Endothelial cell of umbilical vein (primary cell): ENCODE data around the gene CSMD2. TPM values are rescaled to one million over a fixed set of nuclear protein-coding genes. Genes with fewer than 3 reads are reported as not detected.

Experiments used
- BruUV-seq: library from RNA; stranded (reverse); fragments of 400-500 nt; replicated peaks from 2 replicates; lab custom pipeline; 2021; lab: Mats Ljungman, UMichigan
- CTCF ChIA-PET: fragments of 300-600, 350-600 bp; sonication (Branson Sonifier 250); formaldehyde crosslinking; loops from one replicate; lab custom pipeline; 2021; ENCODE audit warnings: antibody characterized with exemption, inconsistent platforms; lab: Charles Lee
- POLR2A ChIA-PET: fragments of 300-600, 350-600 bp; sonication (Branson Sonifier 250); formaldehyde crosslinking; loops from one replicate; lab custom pipeline; 2021; ENCODE audit warnings: antibody characterized with exemption, inconsistent platforms; lab: Charles Lee
- DNase-seq: peaks from one replicate; pipeline ENCODE4 v3.0.0-alpha.2; 2011; ENCODE audit warnings: low read depth, low spot score
- FAIRE-seq: peaks from 2 replicates; lab custom pipeline; 2011; peaks lifted over from hg19 to GRCh38; lab: Jason Lieb, UNC
- H2AFZ ChIP-seq: 2 replicates; pipeline ENCODE4 v1.6.0; 2012; ENCODE audit warnings: low read depth, low read length, control low read depth, inconsistent platforms
- H3K27ac ChIP-seq: 2 replicates; pipeline ENCODE4 v1.5.1; 2011; ENCODE audit warnings: low read depth, mild to moderate bottlenecking, control low read depth, low read length, moderate library complexity; ENCODE audit not compliant: insufficient read depth
- H3K27me3 ChIP-seq, 2 experiments: 2 replicates each; pipeline versions ENCODE4 v1.6.0 to v1.6.1; 2011; ENCODE audit warnings: low read length in 2 of 2, mixed read lengths in 1 of 2; ENCODE audit not compliant: control insufficient read depth in 2 of 2, insufficient read depth in 2 of 2
- H3K36me3 ChIP-seq, 2 experiments: 2 replicates in 1 of 2; 3 replicates in 1 of 2; pipeline ENCODE4 v1.5.1; 2011; ENCODE audit warnings: low read length in 2 of 2, mild to moderate bottlenecking in 1 of 2, moderate library complexity in 1 of 2; ENCODE audit not compliant: control insufficient read depth in 2 of 2, insufficient read depth in 2 of 2; ENCODE audit errors: extremely low read depth in 1 of 2
- H3K4me1 ChIP-seq: 3 replicates; pipeline ENCODE4 v1.5.1; 2011; ENCODE audit warnings: mild to moderate bottlenecking, low read length; ENCODE audit not compliant: control insufficient read depth, insufficient read depth; ENCODE audit errors: extremely low read depth
- H3K4me2 ChIP-seq: 2 replicates; pipeline ENCODE4 v1.6.1; 2011; ENCODE audit warnings: low read length, control low read depth, mixed read lengths; ENCODE audit not compliant: insufficient read depth
- H3K4me3 ChIP-seq, 3 experiments: fragments of 200-600 bp in 1 of 3; sonication (generic), shearing (Covaris generic) in 1 of 3; replicated peaks in 1 of 3; 2 replicates each; pipeline ENCODE4 v1.5.1; 2011 to 2016; ENCODE audit warnings: control low read depth in 3 of 3, low read length in 3 of 3, mild to moderate bottlenecking in 2 of 3, inconsistent platforms in 1 of 3, low read depth in 1 of 3, moderate library complexity in 1 of 3; ENCODE audit not compliant: insufficient read depth in 1 of 3
- H3K79me2 ChIP-seq: 2 replicates; pipeline ENCODE4 v1.6.0; 2012; ENCODE audit warnings: low read length, inconsistent platforms; ENCODE audit not compliant: control insufficient read depth, insufficient read depth
- H3K9ac ChIP-seq: replicated peaks from 2 replicates; pipeline ENCODE3; 2011; ENCODE audit warnings: low read length, control low read depth; ENCODE audit not compliant: insufficient read depth; ENCODE audit errors: extremely low read depth
- H3K9me1 ChIP-seq: replicated peaks from 3 replicates; pipeline ENCODE4 v1.6.0; 2011; ENCODE audit warnings: mild to moderate bottlenecking, low read length; ENCODE audit not compliant: control insufficient read depth, insufficient read depth; ENCODE audit errors: extremely low read depth
- H3K9me3 ChIP-seq: replicated peaks from 2 replicates; pipeline ENCODE4 v1.5.1; 2012; ENCODE audit warnings: low read length, inconsistent platforms; ENCODE audit not compliant: control insufficient read depth, insufficient read depth
- H4K20me1 ChIP-seq: replicated peaks from 2 replicates; pipeline ENCODE3; 2011; ENCODE audit warnings: mild to moderate bottlenecking, low read length; ENCODE audit not compliant: control insufficient read depth, insufficient read depth; ENCODE audit errors: extremely low read depth
- CTCF ChIP-seq, 2 donors: IDR thresholded peaks; 1 replicate in 1 of 2; 2 replicates in 1 of 2; pipeline ENCODE4 v1.5.1; 2011; ENCODE audit warnings: low read length in 2 of 2, mild to moderate bottlenecking in 2 of 2, moderate library complexity in 2 of 2, control low read depth in 1 of 2, inconsistent platforms in 1 of 2, low read depth in 1 of 2; ENCODE audit not compliant: insufficient read depth in 1 of 2; ENCODE audit errors: extremely low read depth in 1 of 2
- EZH2 ChIP-seq: IDR thresholded peaks from 2 replicates; pipeline ENCODE4 v1.6.1; 2012; ENCODE audit warnings: borderline replicate concordance, low read depth, mild to moderate bottlenecking, moderate library complexity, low read length, inconsistent platforms; ENCODE audit not compliant: severe bottlenecking
- FOS ChIP-seq: IDR thresholded peaks from 2 replicates; pipeline ENCODE4 v1.6.1; 2011; ENCODE audit warnings: mild to moderate bottlenecking, low read length, moderate library complexity, borderline replicate concordance; ENCODE audit not compliant: insufficient read depth
- GATA2 ChIP-seq: IDR thresholded peaks from 2 replicates; pipeline ENCODE4 v1.7.0; 2011; ENCODE audit warnings: low read depth, mild to moderate bottlenecking, moderate library complexity, mixed read lengths, low read length; ENCODE audit not compliant: insufficient read length, insufficient read depth
- JUN ChIP-seq: IDR thresholded peaks from 2 replicates; pipeline ENCODE4 v1.6.1; 2011; ENCODE audit warnings: borderline replicate concordance, low read depth; ENCODE audit not compliant: insufficient read length, insufficient read depth
- MYC ChIP-seq: IDR thresholded peaks from one replicate; pipeline ENCODE4 v1.6.1; 2011; ENCODE audit warnings: mild to moderate bottlenecking, low read depth, low read length
- POLR2A ChIP-seq: IDR thresholded peaks from 2 replicates; pipeline ENCODE4 v1.6.1; 2012; ENCODE audit warnings: low read depth, mild to moderate bottlenecking, control low read depth, low read length
- POLR2AphosphoS5 ChIP-seq: IDR thresholded peaks from 2 replicates; pipeline ENCODE4 v1.6.1; 2012; ENCODE audit warnings: low read depth, mild to moderate bottlenecking, control low read depth, low read length, moderate library complexity; ENCODE audit not compliant: insufficient read depth
- dilution Hi-C: fragments of 300-500 bp; cut with MboI; formaldehyde crosslinking; loops from one replicate; pipeline ENCODE4 v1.15.0; 2019; ENCODE audit warnings: low sequenced_read_pairs; ENCODE audit not compliant: extremely low pct_ligation_motif_present
- intact Hi-C: fragments of 100-400 bp; cut with micrococcal nuclease; formaldehyde crosslinking; loops from one replicate; pipeline ENCODE4 v1.10.0; 2022
- polyA plus RNA-seq, 4 experiments: library from polyadenylated mRNA; depleted of rRNA in 3 of 4; stranded (reverse) in 3 of 4; unstranded in 1 of 4; fragments of >200 nt; gene quantifications; 2 replicates each; pipeline versions ENCODE4 v1.2.1 to v1.2.3, GENCODE V29; 2011 to 2012; ENCODE audit warnings: missing spikeins in 1 of 4
- total RNA-seq: library from RNA; stranded (reverse); gene quantifications from 2 replicates; pipeline ENCODE4 v1.2.3, GENCODE V29; 2021
- TF ChIP-seq, protein P1 (sequence below): IDR thresholded peaks from 2 replicates; pipeline ENCODE4 v1.6.1; 2011; ENCODE audit not compliant: insufficient read depth, insufficient read length

CSMD2 gene
- total and polyA plus RNA-seq, 2 donors (not counting 3 experiments of a cell fraction or from before 2014, with no cell fraction given): under 0.01 TPM; not detected in 1

- H3K9ac ChIP-seq: no peak overlapping the region
- dilution Hi-C loops: no loop called here
- H3K27ac ChIP-seq: no peak overlapping the region
- H3K27me3 ChIP-seq: no peaks in the 10 kb centered on the region
- no peaks in the 10 kb centered on the region for H3K79me2 ChIP-seq
- no peak overlapping the region for H3K4me2 ChIP-seq
- no TSS peak for BruUV-seq
- CTCF ChIA-PET: no interaction called here
- H3K9me3 ChIP-seq: peaks cover 2% of the 10 kb centered on the region
- no peak overlapping the region for H3K4me3 ChIP-seq
- POLR2A ChIA-PET: no interaction called here
- no peaks in the 10 kb centered on the region for H4K20me1 ChIP-seq
- H3K36me3 ChIP-seq: no peaks in the 10 kb centered on the region
- H3K4me1 ChIP-seq: no peaks in the 10 kb centered on the region
- TF ChIP-seq GATA2 (no peak), FOS (no peak), JUN (no peak), MYC (no peak), POLR2AphosphoS5 (no peak), CTCF (IDR thresholded peaks at IDR 0.05; ENCODE audit: extremely low read depth in 1 of 2, insufficient read depth in 1 of 2, low read depth in 1 of 2, low read length in 2 of 2) (no peak), EZH2 (no peak), POLR2A (no peak)
- TF ChIP-seq, protein P1, sequence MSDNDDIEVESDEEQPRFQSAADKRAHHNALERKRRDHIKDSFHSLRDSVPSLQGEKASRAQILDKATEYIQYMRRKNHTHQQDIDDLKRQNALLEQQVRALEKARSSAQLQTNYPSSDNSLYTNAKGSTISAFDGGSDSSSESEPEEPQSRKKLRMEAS: no peak
- no peaks in the 10 kb centered on the region for H3K9me1 ChIP-seq
- no peak overlapping the region for H2AFZ ChIP-seq
- intact Hi-C loops: no loop called here
- FAIRE-seq (no peak), DNase-seq (no peak)
Observed at GRCh38 chr1:34108711-34109110, 56.3 kb downstream of the CSMD2 start.
